Muscle layer of duodenum (tissue), 2 donors: ENCODE results near the gene KRT81.

Experiments
- H3K27ac ChIP-seq: one replicate; pipeline ENCODE4 v1.7.0; 2013; ENCODE audit warnings: mild to moderate bottlenecking, low read length
- H3K27me3 ChIP-seq: one replicate; pipeline ENCODE4 v1.7.0; 2013; ENCODE audit warnings: low read depth, mild to moderate bottlenecking, control low read depth, low read length
- H3K36me3 ChIP-seq, 2 donors: one replicate each; pipeline ENCODE4 v1.7.0; 2013; ENCODE audit warnings: low read length in 2 of 2, control low read depth in 1 of 2, mild to moderate bottlenecking in 1 of 2; ENCODE audit not compliant: insufficient read depth in 2 of 2, control insufficient read depth in 1 of 2
- H3K4me1 ChIP-seq, 2 donors: one replicate each; pipeline ENCODE4 v1.7.0; 2013; ENCODE audit warnings: low read length in 2 of 2, mild to moderate bottlenecking in 2 of 2, control low read depth in 1 of 2, moderate library complexity in 1 of 2; ENCODE audit not compliant: insufficient read depth in 2 of 2, control insufficient read depth in 1 of 2
- H3K4me3 ChIP-seq, 2 donors: one replicate each; pipeline ENCODE4 v1.7.0; 2013; ENCODE audit warnings: low read length in 2 of 2, low read depth in 1 of 2, mild to moderate bottlenecking in 1 of 2
- H3K9me3 ChIP-seq, 2 donors: one replicate each; pipeline ENCODE4 v1.7.0; 2013; ENCODE audit warnings: low read length in 2 of 2, control low read depth in 1 of 2, mild to moderate bottlenecking in 1 of 2; ENCODE audit not compliant: control insufficient read depth in 1 of 2
- donor health status: healthy.

Gene KRT81

GRCh38 chr12:52247622-52248540, 43.5 kb downstream of the KRT81 start:
- H3K27me3 ChIP-seq = peaks cover 9% of the 10 kb centered on the region
- no peaks in the 10 kb centered on the region for H3K9me3 ChIP-seq
- no peaks in the 10 kb centered on the region for H3K36me3 ChIP-seq
- H3K4me1 ChIP-seq = peaks cover 12 to 16% of the 10 kb centered on the region in 2 donors
- no peak overlapping the region for H3K4me3 ChIP-seq
- no peak overlapping the region for H3K27ac ChIP-seq

GRCh38 chr12:52246720-52247621, 44.4 kb downstream of the KRT81 start:
- Histone ChIP-seq H3K36me3 (no peaks in the 10 kb centered on the region), H3K4me3 (no peak overlapping the region), H3K4me1 (peaks cover 12 to 16% of the 10 kb centered on the region in 2 donors), H3K27me3 (peaks cover 9% of the 10 kb centered on the region), H3K9me3 (no peaks in the 10 kb centered on the region), H3K27ac (no peak overlapping the region)

DNA sequence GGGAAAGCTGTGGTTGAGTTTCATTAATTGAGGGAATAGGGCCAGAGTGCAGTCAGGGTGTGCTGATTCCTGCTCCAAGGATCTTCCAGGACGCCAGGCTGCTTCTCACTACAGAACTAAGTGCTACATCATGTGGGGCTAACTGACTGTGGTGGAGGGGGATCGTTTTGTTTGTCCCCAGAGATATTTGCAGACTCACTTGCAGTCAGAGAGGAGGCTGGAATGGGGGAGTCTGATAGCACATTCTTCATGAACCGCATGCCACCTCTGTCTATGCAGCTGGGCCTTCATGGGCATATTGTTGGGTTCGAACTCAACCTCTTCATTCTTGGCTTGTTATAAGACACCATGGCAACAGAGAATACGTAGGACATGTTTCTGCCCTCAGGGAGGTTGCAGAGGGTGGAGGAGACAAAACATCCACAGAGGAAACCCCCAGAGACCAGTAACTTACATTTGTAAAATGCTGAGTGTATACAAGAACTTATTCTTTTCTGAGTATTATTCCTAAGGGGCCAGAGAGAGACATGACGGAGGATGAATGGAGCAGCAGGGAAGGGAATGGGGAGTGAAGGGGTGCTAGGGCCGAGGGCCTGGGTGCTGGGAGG, 45.3 kb downstream of the KRT81 start:
- Histone ChIP-seq H3K4me1 (peaks cover 12 to 16% of the 10 kb centered on the region in 2 donors), H3K9me3 (no peaks in the 10 kb centered on the region), H3K4me3 (no peak overlapping the region), H3K36me3 (no peaks in the 10 kb centered on the region), H3K27ac (no peak overlapping the region), H3K27me3 (peaks cover 9% of the 10 kb centered on the region)

DNA sequence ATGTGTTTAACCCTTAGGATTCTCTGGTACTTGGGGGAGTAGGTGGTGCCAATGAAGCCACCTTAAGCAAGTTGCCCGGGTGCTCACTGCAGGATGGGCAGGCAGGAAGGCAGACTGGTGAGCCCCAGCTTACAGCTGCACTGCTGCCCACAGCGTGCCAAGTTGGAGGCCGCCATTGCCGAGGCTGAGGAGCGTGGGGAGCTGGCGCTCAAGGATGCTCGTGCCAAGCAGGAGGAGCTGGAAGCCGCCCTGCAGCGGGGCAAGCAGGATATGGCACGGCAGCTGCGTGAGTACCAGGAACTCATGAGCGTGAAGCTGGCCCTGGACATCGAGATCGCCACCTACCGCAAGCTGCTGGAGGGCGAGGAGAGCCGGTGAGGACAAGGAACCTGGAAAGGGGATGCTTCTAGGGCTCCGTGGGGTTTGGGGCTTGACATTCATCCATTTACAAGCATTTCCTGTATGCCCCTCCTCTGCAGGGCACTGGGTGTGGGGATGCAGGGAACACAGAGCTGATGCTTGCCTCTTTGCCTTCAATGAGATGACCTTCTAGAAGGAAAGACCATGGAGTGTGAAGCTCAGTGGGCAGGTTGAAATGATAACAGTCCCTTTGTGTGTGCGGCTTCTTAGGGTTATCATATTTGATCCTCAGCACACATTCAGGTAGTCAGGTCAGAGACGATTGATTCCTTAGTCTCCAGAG, 45.9 kb downstream of the KRT81 start:
- Histone ChIP-seq H3K27me3 (peaks cover 9% of the 10 kb centered on the region), H3K4me1 (peaks cover 12 to 16% of the 10 kb centered on the region in 2 donors), H3K36me3 (no peaks in the 10 kb centered on the region), H3K9me3 (no peaks in the 10 kb centered on the region), H3K4me3 (no peak overlapping the region), H3K27ac (no peak overlapping the region)

DNA sequence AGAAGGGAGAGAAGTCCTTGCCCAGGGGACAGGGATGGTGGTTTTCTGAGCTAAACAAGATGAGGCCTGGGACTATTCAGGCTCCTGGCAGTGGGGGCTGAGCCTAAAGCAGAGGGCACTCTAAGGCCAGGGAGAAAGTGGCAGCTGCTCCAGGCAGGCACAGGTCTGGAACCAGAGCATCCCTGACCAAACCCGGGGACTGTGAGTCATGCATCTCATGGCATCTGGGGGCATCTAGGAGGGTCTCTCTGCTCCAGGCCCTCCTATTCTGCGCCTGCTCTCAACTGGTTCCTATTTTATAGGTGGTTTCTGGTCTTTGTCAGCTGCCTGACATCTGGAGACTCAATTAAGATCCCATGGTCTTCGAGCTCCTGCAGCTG, 46.7 kb downstream of the KRT81 start:
- peaks cover 12 to 16% of the 10 kb centered on the region in 2 donors for H3K4me1 ChIP-seq
- H3K27me3 ChIP-seq = peaks cover 6% of the 10 kb centered on the region
- no peaks in the 10 kb centered on the region for H3K9me3 ChIP-seq
- H3K4me3 ChIP-seq = no peak overlapping the region
- H3K27ac ChIP-seq = peak overlapping the region; percentile 23
- no peaks in the 10 kb centered on the region for H3K36me3 ChIP-seq

- H3K4me1 ChIP-seq = peaks cover 12 to 16% of the 10 kb centered on the region in 2 donors
- H3K27ac ChIP-seq = peak overlapping the region; percentile 23
Observed at GRCh38 chr12:52243856-52244614, 47.3 kb downstream of the KRT81 start.

GRCh38 chr12:52243259-52243855, 48.0 kb downstream of the KRT81 start:
- H3K27ac ChIP-seq = peak overlapping the region; percentile 23
- H3K9me3 ChIP-seq = no peaks in the 10 kb centered on the region
- no peaks in the 10 kb centered on the region for H3K36me3 ChIP-seq
- H3K27me3 ChIP-seq = no peaks in the 10 kb centered on the region
- H3K4me3 ChIP-seq = no peak overlapping the region
- H3K4me1 ChIP-seq = peaks cover 12 to 16% of the 10 kb centered on the region in 2 donors

More at GRCh38 chr12:52243856-52244614, 47.3 kb downstream of the KRT81 start:
- H3K9me3 ChIP-seq = no peaks in the 10 kb centered on the region
- H3K27me3 ChIP-seq = peaks cover under 1% of the 10 kb centered on the region
- no peaks in the 10 kb centered on the region for H3K36me3 ChIP-seq
- no peak overlapping the region for H3K4me3 ChIP-seq

DNA sequence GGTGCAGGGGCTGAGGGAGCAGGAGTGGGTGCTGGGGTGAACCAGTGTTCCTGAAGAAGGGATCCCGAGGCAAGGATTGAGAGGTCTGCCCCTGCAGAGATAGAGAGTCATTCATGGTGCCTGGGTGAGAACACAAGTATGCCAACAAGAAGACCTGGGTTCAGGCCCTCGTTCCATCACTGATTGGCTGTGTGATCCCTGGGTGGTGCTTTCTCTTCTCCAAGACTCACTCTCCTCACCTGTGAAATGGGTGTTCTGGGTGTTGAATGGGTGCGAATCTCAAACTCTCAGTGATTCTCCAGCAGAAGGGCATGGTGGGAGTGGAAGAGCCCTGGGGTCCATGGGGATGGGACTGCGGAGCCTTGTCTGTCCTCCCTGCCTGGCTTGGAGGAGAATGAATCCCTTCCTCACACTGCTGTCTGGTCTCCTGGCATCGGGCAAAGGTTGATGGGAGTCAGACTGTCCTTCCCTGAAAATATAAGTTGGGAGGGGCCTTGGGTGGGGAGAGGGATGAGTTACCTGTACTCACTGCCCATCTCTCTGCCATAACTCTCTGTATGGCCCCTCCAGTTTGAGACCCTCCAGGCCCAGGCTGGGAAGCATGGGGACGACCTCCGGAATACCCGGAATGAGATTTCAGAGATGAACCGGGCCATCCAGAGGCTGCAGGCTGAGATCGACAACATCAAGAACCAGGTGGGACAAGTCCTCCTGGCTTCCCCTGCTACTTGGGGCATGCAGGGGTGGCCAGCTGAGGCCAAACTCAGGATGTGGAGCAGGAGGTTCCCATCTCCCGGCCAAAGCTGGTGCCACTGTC, 48.7 kb downstream of the KRT81 start:
- no peak overlapping the region for H3K27ac ChIP-seq

DNA sequence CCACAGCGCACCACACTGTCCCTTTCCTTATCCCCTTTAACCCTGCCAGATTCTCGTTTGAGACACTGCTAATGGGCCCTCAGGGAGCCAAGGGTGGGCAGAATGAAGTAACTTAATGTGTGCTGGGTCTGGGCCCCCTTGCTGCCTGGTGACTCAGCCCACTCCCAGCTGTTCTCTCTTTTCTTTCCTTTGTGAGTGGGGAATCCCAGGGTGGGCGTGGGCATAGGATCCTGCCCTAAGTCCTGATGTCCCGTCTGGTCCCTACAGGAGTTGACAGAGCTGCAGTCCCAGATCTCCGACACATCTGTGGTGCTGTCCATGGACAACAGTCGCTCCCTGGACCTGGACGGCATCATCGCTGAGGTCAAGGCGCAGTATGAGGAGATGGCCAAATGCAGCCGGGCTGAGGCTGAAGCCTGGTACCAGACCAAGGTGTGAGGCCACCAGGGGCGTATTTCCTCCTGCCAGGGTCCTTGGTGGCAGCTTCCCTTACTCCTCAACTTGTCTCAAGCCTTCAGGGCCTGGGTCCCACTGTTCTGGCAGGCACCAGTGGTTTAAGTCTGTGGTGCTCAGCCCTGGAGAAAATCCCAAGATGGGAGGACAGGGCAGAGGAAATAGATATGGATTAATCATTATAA, 50.0 kb downstream of the KRT81 start:
- H3K4me3 ChIP-seq = no peak overlapping the region
- no peaks in the 10 kb centered on the region for H3K9me3 ChIP-seq
- no peaks in the 10 kb centered on the region for H3K27me3 ChIP-seq
- no peaks in the 10 kb centered on the region for H3K36me3 ChIP-seq
- no peak overlapping the region for H3K27ac ChIP-seq
- H3K4me1 ChIP-seq = peaks cover 12 to 16% of the 10 kb centered on the region in 2 donors

More for the DNA sequence above, 48.7 kb downstream of the KRT81 start:
- Histone ChIP-seq H3K9me3 (no peaks in the 10 kb centered on the region), H3K4me3 (no peak overlapping the region), H3K27me3 (no peaks in the 10 kb centered on the region), H3K4me1 (peaks cover 12 to 16% of the 10 kb centered on the region in 2 donors), H3K36me3 (no peaks in the 10 kb centered on the region)
